Fibroblast of the aortic adventitia (primary cell): ENCODE data around the gene SDC4. TPM values are rescaled to one million over a fixed set of nuclear protein-coding genes. Genes with fewer than 3 reads are reported as not detected.

Experiments
- DNase-seq: peaks from one replicate; pipeline ENCODE4 v3.0.0-alpha.2; 2010; ENCODE audit warnings: low read depth
- H3K4me3 ChIP-seq: 2 replicates; pipeline ENCODE4 v1.5.1; 2011; ENCODE audit warnings: low read depth, mild to moderate bottlenecking, control low read depth, low read length, moderate library complexity
- CTCF ChIP-seq: IDR thresholded peaks from 2 replicates; pipeline ENCODE4 v1.5.1; 2011; ENCODE audit warnings: mild to moderate bottlenecking, low read length, control low read depth, inconsistent platforms; ENCODE audit not compliant: insufficient read depth
- total RNA-seq: library from RNA; depleted of rRNA; stranded (reverse); fragments of >200 nt; gene quantifications from 2 replicates; pipeline ENCODE4 v1.2.3, GENCODE V29; 2012; ENCODE audit warnings: low replicate concordance

SDC4 gene
- total RNA-seq, 1 donor, result 91.1 TPM

GRCh38 chr20:45282700-45283550 is 65.3 kb downstream of the SDC4 start:
- DNase-seq, result no peak
- no peak for TF ChIP-seq CTCF
- H3K4me3 ChIP-seq, result no peak overlapping the region

- TF ChIP-seq CTCF, result no peak
- no peak overlapping the region for H3K4me3 ChIP-seq
- no peak for DNase-seq
These were observed 68.2 kb downstream of the SDC4 start for GRCh38 chr20:45279992-45280391.

- DNase-seq, result no peak
- no peak for TF ChIP-seq CTCF
- H3K4me3 ChIP-seq, result no peak overlapping the region
These were observed 72.9 kb downstream of the SDC4 start for GRCh38 chr20:45275338-45275737.

Other genes starting within 250 kb of the SDC4 start
- gene KCNS1, start 247.3 kb downstream of the SDC4 start, total RNA-seq, result 0.18 TPM in 1 of 2 replicates, not detected in the other
- not detected in 2 replicates for gene WFDC5, start 233.2 kb downstream of the SDC4 start, total RNA-seq
- gene WFDC12, start 224.0 kb downstream of the SDC4 start, total RNA-seq, result not detected in 2 replicates
- not detected in 2 replicates for gene PI3, start 173.5 kb downstream of the SDC4 start, total RNA-seq
- not detected in 2 replicates for gene SEMG1, start 141.4 kb downstream of the SDC4 start, total RNA-seq
- not detected in 2 replicates for gene SEMG2, start 127.1 kb downstream of the SDC4 start, total RNA-seq
- gene SLPI, start 93.9 kb downstream of the SDC4 start, total RNA-seq, result 0.63 and 12.9 TPM in 2 replicates
- not detected in 2 replicates for gene RBPJL, start 41.6 kb downstream of the SDC4 start, total RNA-seq
- gene MATN4, start 40.1 kb downstream of the SDC4 start, total RNA-seq, result not detected in 2 replicates
- 27.9 and 29.4 TPM in 2 replicates for gene SYS1, start 14.7 kb upstream of the SDC4 start, total RNA-seq
- gene TP53TG5, start 29.9 kb upstream of the SDC4 start, total RNA-seq, result 0.09 TPM in 1 of 2 replicates, not detected in the other
- gene DBNDD2, start 59.9 kb upstream of the SDC4 start, total RNA-seq, result 1.3 and 4.6 TPM in 2 replicates
- 19.9 and 67.4 TPM in 2 replicates for gene PIGT, start 67.7 kb upstream of the SDC4 start, total RNA-seq
- gene WFDC2, start 121.3 kb upstream of the SDC4 start, total RNA-seq, result not detected in 2 replicates
- gene SPINT3, start 167.2 kb upstream of the SDC4 start, total RNA-seq, result not detected in 2 replicates
- not detected in 2 replicates for gene WFDC6, start 191.1 kb upstream of the SDC4 start, total RNA-seq
- not detected in 2 replicates for gene EPPIN, start 199.0 kb upstream of the SDC4 start, total RNA-seq
- not detected in 2 replicates for gene WFDC8, start 230.9 kb upstream of the SDC4 start, total RNA-seq